Stimulated activated CD4-positive, alpha-beta T cell treated with anti-CD3 and anti-CD28 coated beads, Interleukin-2, amount 100 ng/mL, for 48 hours (primary cell): ENCODE results near the gene SF3A1.
"Not testable (repeated sequence)": the region's sequence is repeated elsewhere in the genome, so short reads cannot be mapped to it uniquely, and the experiment has no call there.

Source experiments
- DNase-seq, 2 donors: peaks; one replicate each; pipeline ENCODE4 v3.0.0-alpha.2; 2020

Gene SF3A1

DNA sequence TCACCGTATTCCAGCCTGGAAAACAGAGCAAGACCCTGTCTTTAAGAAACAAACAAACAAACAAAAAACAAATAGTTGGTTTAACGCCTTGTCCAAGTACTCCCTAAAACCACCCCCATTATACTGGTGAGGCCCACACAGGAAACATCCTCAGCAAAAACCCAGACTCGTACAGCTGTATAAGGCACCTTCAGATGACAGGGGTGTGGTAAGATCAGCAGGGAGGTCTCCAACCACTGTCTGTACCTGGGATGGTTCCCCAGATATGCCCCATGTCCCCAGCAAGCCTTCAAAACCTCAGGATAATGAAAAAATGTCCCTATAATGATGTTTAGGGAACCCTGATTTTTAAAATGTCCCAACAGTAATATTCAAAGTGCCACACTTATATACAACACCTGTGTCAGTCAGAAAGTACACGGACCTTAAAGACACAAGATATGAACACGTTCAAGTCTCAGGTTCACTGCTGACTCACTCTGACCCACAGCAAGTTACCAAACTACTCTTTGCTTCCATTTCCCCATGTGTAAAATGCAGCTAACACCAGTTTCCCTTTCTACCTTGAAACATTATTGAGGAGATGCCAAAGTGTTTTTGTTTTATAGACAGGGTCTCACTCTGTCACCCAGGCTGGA is 9.3 kb downstream of the SF3A1 start:
- DNase-seq = no peak

DNA sequence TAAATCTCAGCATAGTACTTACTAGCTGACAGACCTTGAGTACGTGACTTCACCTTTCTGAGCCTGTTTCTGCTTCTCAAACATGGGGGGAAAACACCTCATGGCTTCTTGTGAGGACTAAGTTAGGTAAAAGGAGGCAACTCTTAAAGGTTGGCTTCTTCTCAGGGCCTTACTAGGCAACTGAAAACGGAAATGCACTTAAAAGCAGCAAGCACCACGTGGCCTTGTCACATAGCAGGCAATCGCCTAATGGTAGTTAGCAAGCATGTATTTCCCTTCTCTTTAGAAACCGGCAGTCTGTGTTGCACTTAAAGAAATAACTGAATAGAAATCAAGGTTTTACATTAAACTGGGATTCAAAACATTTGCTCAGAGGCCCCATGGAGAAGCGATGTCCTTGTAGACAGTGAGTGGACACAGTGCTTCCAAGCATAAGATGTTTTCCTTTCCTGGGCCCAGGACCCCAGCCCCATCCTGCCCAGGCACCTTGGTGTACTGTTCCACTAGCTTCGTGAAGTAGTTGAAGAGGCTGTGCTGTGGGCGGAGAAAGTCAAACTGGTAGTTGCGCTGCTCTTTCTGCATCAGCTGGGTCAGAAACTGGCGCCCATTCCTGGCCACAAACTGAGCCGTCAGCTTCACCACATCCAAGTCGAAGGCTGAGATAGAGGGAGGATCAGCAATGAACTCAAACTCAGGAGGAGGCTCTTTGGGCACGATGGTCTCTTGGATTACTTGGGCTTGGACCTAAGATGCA is 12.1 kb downstream of the SF3A1 start:
- DNase-seq = peak in 1 of 2 donors; percentile 47

DNA sequence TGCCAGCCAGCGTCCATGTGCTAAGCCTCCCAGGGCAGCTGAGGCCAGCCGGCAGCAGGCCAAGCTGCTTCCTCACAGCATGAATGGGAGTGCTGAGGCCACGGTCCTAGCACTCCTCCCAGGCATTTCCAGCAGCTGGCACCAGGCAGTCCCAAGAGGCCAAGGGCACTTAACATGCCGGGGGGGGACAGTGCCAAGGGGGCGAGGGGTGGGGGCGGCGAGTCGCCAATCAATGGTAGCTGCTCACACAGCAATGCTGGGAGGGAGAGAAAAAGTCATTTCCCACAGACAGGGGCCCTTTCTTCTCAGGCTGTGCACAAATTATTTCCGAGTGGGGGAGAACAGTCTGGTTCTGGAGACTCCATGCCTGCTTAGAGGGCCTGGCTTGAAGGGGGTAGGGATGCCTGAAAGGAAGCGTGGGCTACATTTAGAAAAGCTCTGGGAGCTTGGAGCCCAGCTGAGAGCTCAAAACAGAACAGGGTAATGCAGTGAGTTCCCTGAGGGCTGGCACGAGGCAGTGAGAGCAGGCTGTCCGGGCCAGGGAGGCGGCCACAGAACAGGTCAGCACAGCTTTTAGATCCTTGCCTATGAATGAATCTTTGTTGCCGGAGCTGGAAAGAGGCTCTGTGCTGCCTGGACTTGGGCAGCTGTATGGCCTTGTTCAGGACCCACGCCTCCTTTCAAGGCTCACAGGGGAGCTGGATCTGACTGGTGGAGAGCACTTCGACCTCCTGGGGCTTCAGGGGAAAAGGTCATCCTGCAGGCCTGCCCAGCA is 15.6 kb downstream of the SF3A1 start:
- no peak for DNase-seq

DNA sequence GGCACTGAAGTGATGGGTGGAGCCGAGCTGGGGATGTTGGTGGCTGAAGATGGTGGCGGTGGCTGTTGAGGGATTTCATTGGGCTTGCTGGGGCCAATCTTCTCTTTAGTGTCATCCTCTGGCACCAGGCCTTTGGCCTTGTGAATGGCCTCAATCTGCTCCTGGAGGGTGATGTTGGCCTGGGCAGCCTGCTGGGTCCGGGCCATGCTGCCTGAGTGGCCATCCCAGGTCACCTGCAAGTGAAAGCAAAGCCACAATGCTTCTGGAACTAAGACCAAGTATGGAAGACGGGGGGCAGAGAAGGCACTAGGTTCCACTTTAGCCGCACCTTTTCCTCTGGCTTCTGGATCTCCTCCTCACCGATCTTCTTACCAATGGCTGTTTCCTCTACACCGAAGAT is 17.9 kb downstream of the SF3A1 start:
- no peak for DNase-seq

- DNase-seq = not testable (repeated sequence)
Measured at GRCh38 chr22:30338341-30338740, 18.4 kb downstream of the SF3A1 start.

GRCh38 chr22:30337461-30337778 is 19.3 kb downstream of the SF3A1 start:
- DNase-seq = no peak

DNA sequence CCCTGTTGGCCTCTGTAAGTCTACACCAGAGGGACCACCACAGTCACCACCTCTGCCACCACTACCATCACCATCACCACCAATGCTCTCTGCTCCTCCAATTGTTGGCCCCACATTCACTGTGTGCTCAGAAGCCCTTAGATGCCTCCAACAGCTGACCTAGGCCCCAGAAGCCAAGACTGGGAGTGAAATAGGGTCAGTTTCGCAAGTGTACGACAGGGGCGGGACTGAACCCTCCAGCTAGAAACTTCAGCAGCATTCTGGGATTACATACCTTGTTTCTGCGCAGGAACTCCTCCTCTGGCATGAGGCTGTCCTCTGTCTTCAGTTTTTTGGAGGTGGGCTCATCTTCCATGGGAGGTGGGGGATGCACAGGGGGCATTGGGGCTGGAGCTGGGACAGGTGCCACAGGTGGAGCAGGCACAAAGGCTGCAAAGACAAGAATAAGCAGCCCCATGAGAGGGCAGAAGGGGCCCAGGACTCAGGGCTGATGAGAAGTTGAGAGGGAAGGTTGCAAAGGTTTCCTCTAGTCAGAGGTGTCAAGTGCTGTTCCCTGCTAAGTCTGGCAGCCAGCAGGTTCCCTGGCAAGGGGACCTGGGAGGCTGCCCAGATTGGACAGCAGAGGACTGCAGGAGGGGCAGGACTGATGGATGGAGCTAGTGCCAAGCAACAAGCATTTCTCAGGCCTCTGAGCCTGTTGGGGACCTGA is 19.8 kb downstream of the SF3A1 start:
- no peak for DNase-seq

- no peak for DNase-seq
Measured at GRCh38 chr22:30335236-30335635, 21.5 kb downstream of the SF3A1 start.

DNA sequence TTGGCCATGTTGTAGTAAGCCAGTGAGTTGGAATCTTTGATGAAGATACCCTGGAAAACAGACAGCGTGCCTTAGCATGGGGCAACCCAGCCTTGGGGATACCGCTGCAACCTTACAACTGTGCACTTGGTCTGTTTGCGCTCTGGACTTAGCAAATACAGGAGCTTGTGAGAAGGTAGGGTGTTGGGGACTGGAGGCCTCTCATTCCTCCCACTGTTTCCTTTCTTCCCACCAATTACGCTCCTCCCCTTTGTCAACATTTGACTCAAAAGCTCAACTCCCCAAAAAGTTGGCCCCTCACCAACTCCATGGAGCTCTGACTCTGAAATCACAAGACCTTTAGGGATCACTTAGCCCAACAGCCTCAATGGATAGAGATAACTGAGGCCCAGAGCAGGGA is 22.0 kb downstream of the SF3A1 start:
- DNase-seq = no peak

GRCh38 chr22:30333707-30334087 is 23.0 kb downstream of the SF3A1 start:
- DNase-seq = no peak

GRCh38 chr22:30332994-30333706 is 23.5 kb downstream of the SF3A1 start:
- DNase-seq = no peak

DNA sequence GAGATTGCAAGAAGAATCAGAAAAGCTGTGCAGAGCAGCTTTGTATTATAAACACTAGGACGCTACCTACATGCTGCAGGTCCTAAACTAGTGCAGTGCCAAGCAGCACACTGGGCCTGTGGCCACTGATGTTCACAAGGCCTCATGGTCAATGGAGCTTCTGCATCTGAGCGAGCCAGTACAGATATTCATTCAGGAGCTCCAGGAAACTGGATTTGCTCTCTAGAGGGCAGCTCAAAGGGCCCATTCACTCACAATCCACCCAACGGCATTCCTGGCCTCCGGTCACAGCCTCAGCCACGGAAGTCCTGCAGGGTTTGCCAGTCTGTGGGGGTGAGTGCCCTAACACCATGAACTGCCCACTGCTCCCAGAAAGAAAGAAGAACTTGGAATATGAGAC is 24.1 kb downstream of the SF3A1 start:
- no peak for DNase-seq

DNA sequence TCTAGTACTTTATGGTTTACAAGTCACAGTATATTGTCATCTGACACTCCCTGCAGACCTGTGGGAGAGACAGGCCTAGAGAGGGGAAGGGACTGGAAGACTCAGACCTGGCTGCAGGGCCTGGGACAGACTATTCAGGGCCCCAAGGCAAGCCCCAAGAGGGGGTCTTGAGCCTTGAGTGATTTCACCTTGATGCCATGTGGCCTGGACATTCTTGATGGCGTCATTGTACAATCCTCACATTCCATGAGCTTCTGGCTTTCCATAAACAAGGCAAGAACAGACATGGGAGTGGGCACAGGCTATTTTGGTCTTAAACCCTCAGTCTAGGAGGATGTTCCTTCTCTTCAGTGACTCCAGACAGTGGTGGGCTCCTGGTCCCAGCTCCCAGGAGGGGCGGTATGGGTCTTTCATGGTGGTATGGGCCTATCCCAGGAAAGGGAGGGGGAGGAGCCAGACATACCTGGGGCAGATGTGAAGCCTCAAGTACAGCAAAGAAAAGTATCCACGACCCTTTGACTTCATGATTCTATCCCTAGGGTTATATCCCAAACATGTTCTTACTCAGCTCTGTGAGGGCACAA is 28.1 kb downstream of the SF3A1 start:
- DNase-seq = no peak

GRCh38 chr22:30327864-30328345 is 28.8 kb downstream of the SF3A1 start:
- no peak for DNase-seq

- DNase-seq = peak; percentile 87 to 92
Measured at GRCh38 chr22:30326706-30327362, 29.9 kb downstream of the SF3A1 start, which contains the start of gene TBC1D10A. TBC1D10A (minus strand) TSS chr22:30326941; CDS start chr22:30326881, 60 bp downstream.

GRCh38 chr22:30326255-30326705 is 30.4 kb downstream of the SF3A1 start:
- DNase-seq = no peak

- DNase-seq = no peak
Measured at GRCh38 chr22:30325724-30326254, 30.9 kb downstream of the SF3A1 start.

GRCh38 chr22:30325065-30325720 is 31.5 kb downstream of the SF3A1 start:
- no peak for DNase-seq

GRCh38 chr22:30324014-30324730 is 32.5 kb downstream of the SF3A1 start:
- DNase-seq = no peak

GRCh38 chr22:30323246-30323645 is 33.4 kb downstream of the SF3A1 start:
- DNase-seq = no peak
